ENCODE results near the gene CHST8. TPM values are rescaled to one million over a fixed set of nuclear protein-coding genes. Genes with fewer than 3 reads are reported as not detected.

Gene CHST8, protein sequence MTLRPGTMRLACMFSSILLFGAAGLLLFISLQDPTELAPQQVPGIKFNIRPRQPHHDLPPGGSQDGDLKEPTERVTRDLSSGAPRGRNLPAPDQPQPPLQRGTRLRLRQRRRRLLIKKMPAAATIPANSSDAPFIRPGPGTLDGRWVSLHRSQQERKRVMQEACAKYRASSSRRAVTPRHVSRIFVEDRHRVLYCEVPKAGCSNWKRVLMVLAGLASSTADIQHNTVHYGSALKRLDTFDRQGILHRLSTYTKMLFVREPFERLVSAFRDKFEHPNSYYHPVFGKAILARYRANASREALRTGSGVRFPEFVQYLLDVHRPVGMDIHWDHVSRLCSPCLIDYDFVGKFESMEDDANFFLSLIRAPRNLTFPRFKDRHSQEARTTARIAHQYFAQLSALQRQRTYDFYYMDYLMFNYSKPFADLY
- polyA plus RNA-seq (2011; rRNA removed), result not detected in 2 replicates
- not detected in 2 replicates for polyA minus RNA-seq (2011; rRNA and poly(A)+ RNA removed)

DNA sequence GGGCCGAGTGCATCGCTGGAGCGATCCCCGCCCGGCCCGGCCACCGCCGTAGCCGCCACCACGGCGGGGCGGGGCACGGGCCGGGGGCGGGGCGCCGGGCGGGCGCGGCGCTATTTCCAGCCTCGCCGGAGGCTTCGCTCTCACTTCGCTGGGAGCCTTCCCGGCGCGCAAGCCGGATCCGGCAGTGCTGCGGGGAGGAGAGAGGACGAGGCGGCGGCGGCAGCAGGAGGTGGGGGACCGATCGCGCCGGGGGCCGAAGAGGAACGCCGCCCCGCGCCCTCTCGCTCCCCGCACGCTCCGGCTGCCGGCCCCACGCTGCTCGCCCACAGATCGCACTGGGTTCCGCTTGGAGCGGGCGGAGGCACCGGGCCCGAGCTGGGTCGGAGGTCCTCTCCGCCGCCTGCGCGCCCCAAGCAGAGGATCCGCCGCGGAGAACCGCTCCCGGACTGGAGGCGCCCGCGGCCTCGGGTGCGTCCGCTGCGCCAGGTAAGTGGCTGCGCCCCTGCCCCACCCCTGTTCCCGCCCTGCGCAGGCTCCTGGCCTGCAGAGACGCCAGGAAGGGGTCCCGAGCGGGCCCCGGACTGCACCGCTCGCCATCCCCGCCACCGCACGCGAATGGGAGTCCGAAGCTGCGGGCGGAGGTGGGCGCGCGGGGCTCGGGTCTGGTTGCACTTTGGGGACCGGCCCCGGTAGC is at the start of gene CHST8:
TSS of gene CHST8 (plus strand) at position 143 of the 694 bp plus-strand sequence. CDS start 67,309 bp downstream, outside the sequence.
- CTCF ChIA-PET, result no interaction called here
- H3K27me3 ChIP-seq (ENCODE audit: control insufficient read depth, insufficient read depth, low read length), result peaks cover 35% of the 10 kb centered on the region
- DNase-seq (ENCODE audit: low read depth, low spot score), result no peak
- no peak within 1 kb of the TSS; the same call in 1 of the 2 replicates for H3K4me3 ChIP-seq (ENCODE audit: low read depth, low read length)
- no peak within 1 kb of the TSS for H3K27ac ChIP-seq (ENCODE audit: low read depth, low read length)
- TF ChIP-seq, protein P1, sequence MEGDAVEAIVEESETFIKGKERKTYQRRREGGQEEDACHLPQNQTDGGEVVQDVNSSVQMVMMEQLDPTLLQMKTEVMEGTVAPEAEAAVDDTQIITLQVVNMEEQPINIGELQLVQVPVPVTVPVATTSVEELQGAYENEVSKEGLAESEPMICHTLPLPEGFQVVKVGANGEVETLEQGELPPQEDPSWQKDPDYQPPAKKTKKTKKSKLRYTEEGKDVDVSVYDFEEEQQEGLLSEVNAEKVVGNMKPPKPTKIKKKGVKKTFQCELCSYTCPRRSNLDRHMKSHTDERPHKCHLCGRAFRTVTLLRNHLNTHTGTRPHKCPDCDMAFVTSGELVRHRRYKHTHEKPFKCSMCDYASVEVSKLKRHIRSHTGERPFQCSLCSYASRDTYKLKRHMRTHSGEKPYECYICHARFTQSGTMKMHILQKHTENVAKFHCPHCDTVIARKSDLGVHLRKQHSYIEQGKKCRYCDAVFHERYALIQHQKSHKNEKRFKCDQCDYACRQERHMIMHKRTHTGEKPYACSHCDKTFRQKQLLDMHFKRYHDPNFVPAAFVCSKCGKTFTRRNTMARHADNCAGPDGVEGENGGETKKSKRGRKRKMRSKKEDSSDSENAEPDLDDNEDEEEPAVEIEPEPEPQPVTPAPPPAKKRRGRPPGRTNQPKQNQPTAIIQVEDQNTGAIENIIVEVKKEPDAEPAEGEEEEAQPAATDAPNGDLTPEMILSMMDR (IDR thresholded peaks at IDR 0.05; ENCODE audit: low read depth, low read length), result no peak
- POLR2A ChIA-PET, result no interaction called here
- no peaks in the 10 kb centered on the region for H3K9me3 ChIP-seq (ENCODE audit: control insufficient read depth, insufficient read depth, low read length)

DNA sequence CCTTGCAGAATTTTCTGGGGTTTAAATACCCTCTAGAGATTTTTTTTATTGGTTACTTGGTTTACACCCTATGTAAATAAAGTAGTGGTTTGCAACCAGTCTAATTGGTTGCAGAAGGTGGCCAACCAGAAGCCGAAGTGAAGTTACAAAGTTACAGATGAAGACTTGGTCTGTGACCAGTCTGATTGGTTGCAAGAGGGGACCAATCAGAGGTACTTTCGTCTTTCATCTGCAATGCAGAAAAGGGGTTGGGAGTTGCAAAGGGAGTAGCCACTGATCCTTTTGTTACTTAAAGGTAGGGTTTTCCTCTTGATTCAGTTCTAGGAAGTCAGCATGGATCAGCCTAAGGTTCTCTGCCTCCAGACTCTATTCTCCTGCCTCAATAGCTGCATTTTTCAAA is 48.8 kb upstream of the CHST8 start:
- no peak for DNase-seq (ENCODE audit: low read depth, low spot score)
- POLR2A ChIA-PET, result no interaction called here
- CTCF ChIA-PET, result no interaction called here
- no peaks in the 10 kb centered on the region for H3K27me3 ChIP-seq (ENCODE audit: control insufficient read depth, insufficient read depth, low read length)
- no peak overlapping the region for H3K4me3 ChIP-seq (ENCODE audit: low read depth, low read length)
- TF ChIP-seq, protein P1 (IDR thresholded peaks at IDR 0.05; ENCODE audit: low read depth, low read length), result no peak
- peaks cover 9% of the 10 kb centered on the region; the same call in 1 of the 2 replicates for H3K9me3 ChIP-seq (ENCODE audit: control insufficient read depth, insufficient read depth, low read length)
- no peak overlapping the region for H3K27ac ChIP-seq (ENCODE audit: low read depth, low read length)

DNA sequence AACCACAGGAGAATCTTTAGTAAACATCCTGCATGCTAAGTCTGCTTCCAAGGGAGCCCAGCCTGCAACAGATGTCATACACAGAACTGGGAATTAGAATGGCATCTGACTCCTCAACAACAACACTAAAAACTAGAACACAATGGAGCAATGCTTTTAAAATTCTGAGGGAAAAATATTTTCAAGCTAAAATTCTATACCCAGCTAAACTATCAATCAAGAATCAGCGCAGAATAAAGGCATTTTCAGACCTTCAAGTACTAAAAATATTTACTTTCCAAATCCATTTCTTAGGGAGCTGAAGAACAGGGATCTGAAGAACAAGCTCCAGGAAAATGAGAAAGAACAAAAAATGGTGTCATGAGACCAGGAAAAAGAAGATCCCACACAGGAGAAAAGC is 46.9 kb upstream of the CHST8 start:
- Histone ChIP-seq H3K9me3 (ENCODE audit: control insufficient read depth, insufficient read depth, low read length) (peaks cover 9% of the 10 kb centered on the region; the same call in 1 of the 2 replicates), H3K4me3 (ENCODE audit: low read depth, low read length) (no peak overlapping the region), H3K27ac (ENCODE audit: low read depth, low read length) (no peak overlapping the region), H3K27me3 (ENCODE audit: control insufficient read depth, insufficient read depth, low read length) (no peaks in the 10 kb centered on the region)
- TF ChIP-seq, protein P1 (IDR thresholded peaks at IDR 0.05; ENCODE audit: low read depth, low read length), result no peak
- no peak for DNase-seq (ENCODE audit: low read depth, low spot score)
- ChIA-PET POLR2A (no interaction called here), CTCF (no interaction called here)

DNA sequence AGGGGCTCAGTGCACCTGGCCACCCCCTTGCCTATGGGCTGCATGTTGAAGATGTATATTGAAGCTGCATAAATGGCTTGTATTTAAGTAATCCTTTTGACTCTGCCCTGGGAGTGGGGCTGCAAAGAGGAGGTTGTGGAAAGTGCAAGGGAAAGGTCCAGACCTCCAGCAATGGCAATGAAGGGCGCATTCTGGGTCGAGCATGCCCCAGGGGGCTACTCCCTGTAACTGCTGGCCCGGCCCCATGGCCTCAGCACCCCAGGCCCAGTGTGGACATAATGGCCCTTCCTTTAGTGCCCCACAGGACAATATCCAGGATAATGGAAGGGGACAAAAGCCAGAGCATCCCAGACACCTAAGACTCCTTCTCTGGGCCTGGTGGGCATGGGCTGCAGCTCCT is 43.1 kb upstream of the CHST8 start:
- Histone ChIP-seq H3K4me3 (ENCODE audit: low read depth, low read length) (no peak overlapping the region), H3K27me3 (ENCODE audit: control insufficient read depth, insufficient read depth, low read length) (no peaks in the 10 kb centered on the region), H3K9me3 (ENCODE audit: control insufficient read depth, insufficient read depth, low read length) (peaks cover 12% of the 10 kb centered on the region), H3K27ac (ENCODE audit: low read depth, low read length) (no peak overlapping the region)
- CTCF ChIA-PET, result no interaction called here
- no peak for DNase-seq (ENCODE audit: low read depth, low spot score)
- POLR2A ChIA-PET, result no interaction called here
- TF ChIP-seq, protein P1 (IDR thresholded peaks at IDR 0.05; ENCODE audit: low read depth, low read length), result no peak

Data from AG04450 (cell line).